ENCODE measurements around the gene CES5A. TPM values are rescaled to one million over a fixed set of nuclear protein-coding genes. Genes with fewer than 3 reads are reported as not detected.
"Not testable (repeated sequence)": the region's sequence is repeated elsewhere in the genome, so short reads cannot be mapped to it uniquely, and the experiment has no call there.

The CES5A gene
- total and polyA plus RNA-seq, 2 of the 8 experiments (the other 6 are each of a cell fraction or from before 2014, with no cell fraction given), result not detected

DNA sequence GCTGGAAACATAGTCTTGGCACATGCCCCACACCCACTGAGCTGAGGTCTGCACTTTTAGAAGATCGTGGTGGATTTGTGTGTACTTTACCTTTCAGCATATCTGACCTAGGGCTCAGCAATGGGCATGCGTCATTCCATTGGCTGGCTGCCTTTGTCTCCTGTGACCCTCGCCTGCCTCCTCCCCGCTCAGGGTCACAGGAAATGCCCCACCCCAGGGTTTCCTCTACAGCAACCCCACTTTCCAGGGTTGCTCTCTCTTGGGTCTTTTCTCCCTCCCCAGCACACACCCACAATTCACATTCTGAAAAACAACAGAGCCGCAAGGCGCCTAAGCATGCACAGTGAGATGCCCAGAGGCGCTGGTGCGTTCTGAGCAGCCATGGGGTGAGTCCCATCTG lies 71.5 kb downstream of the CES5A start:
- H2BK20ac ChIP-seq (ENCODE audit: low read length); H4K91ac ChIP-seq (replicated peaks; ENCODE audit: insufficient read length, low read length); H3K36me3 ChIP-seq (ENCODE audit: control insufficient read depth in 2 of 4, insufficient read depth in 4 of 4, low read length in 3 of 4); H3K56ac ChIP-seq (replicated peaks; ENCODE audit: insufficient read length, low read depth, low read length); H3K4me3 ChIP-seq (ENCODE audit: extremely low read depth in 1 of 4, insufficient read depth in 2 of 4, low read depth in 3 of 4, low read length in 4 of 4); H2BK15ac ChIP-seq (ENCODE audit: low read length); H4K5ac ChIP-seq (ENCODE audit: insufficient read length, low read depth, low read length); H3K9ac ChIP-seq (replicated peaks in 1 of 4; ENCODE audit: extremely low read depth in 1 of 4, low read depth in 3 of 4, low read length in 3 of 4); H3K9me3 ChIP-seq (ENCODE audit: insufficient read depth in 2 of 2, low read depth in 1 of 2, low read length in 1 of 2); H3K18ac ChIP-seq (ENCODE audit: extremely low read depth, low read length); H4K8ac ChIP-seq (ENCODE audit: extremely low read depth, insufficient read depth, low read length); POLR2A ChIA-PET (ENCODE audit: partially characterized antibody); H3K14ac ChIP-seq (ENCODE audit: insufficient read length); H3K4me2 ChIP-seq (ENCODE audit: insufficient read depth in 1 of 2, low read depth in 2 of 2, low read length in 2 of 2); H3K23me2 ChIP-seq (ENCODE audit: low read depth, low read length); H3K79me2 ChIP-seq (ENCODE audit: control insufficient read depth in 1 of 2, insufficient read depth in 2 of 2, low read length in 2 of 2); H2AK5ac ChIP-seq (ENCODE audit: low read depth, low read length); H4K20me1 ChIP-seq (replicated peaks in 1 of 2; ENCODE audit: control insufficient read depth in 1 of 2, insufficient read depth in 2 of 2, low read length in 2 of 2); H3K4me1 ChIP-seq (replicated peaks in 1 of 4; ENCODE audit: control insufficient read depth in 3 of 4, insufficient read depth in 4 of 4, low read length in 3 of 4); H3K79me1 ChIP-seq (ENCODE audit: low read depth, low read length); H3K23ac ChIP-seq (ENCODE audit: insufficient read length); H2AFZ ChIP-seq (ENCODE audit: low read length); H2BK5ac ChIP-seq (ENCODE audit: low read depth, low read length); H3K27me3 ChIP-seq (replicated peaks in 1 of 4; ENCODE audit: control insufficient read depth in 3 of 4, extremely low read depth in 1 of 4, insufficient read depth in 3 of 4, low read length in 3 of 4); DNase-seq (ENCODE audit: low read depth in 1 of 2, low spot score in 2 of 2); H2BK12ac ChIP-seq (ENCODE audit: low read depth, low read length); CTCF ChIA-PET (ENCODE audit: partially characterized antibody); H3K4ac ChIP-seq (replicated peaks; ENCODE audit: insufficient read length, low read depth, low read length); FAIRE-seq; H2BK120ac ChIP-seq (replicated peaks; ENCODE audit: low read depth, low read length); H3K27ac ChIP-seq (ENCODE audit: low read depth, low read length): not testable (repeated sequence)
- no CpG with 5 or more reads among the region's 8 CpGs for WGBS, 2 experiments (ENCODE audit: extremely low coverage in 1 of 2, insufficient coverage in 1 of 2, insufficient read length in 1 of 2, insufficient replicate concordance in 2 of 2, low coverage in 1 of 2, low lambda C conversion rate in 2 of 2, missing lambda C conversion rate in 1 of 2)

Other genes with a start within 250 kb of the CES5A start
- gene SLC6A2, start 219.4 kb downstream of the CES5A start, total RNA-seq (2021; fragmentation: NEBNext Ultra II Directional; extraction: Animal tissue kit (Norgen Biotek cat#: 25700)), result 0.40 TPM in 1 of 2 replicates, not detected in the other
- 0.25 and 0.35 TPM in 2 replicates for gene SLC6A2, start 219.4 kb downstream of the CES5A start, polyA plus RNA-seq (2011; rRNA removed)
- gene CES1, start 42.3 kb downstream of the CES5A start, total RNA-seq (2021; fragmentation: NEBNext Ultra II Directional; extraction: Animal tissue kit (Norgen Biotek cat#: 25700)), result 0.52 and 1.2 TPM in 2 replicates
- 0.80 and 0.91 TPM in 2 replicates for gene CES1, start 42.3 kb downstream of the CES5A start, polyA plus RNA-seq (2011; rRNA removed)

All from H1 (cell line).